NCI-H146 (cell line): ENCODE results near the gene ALPG.
"Not testable (repeated sequence)": the region's sequence is repeated elsewhere in the genome, so short reads cannot be mapped to it uniquely, and the experiment has no call there.

Experiments used
- DNase-seq: peaks from one replicate; lab custom pipeline; 2025; lab: John Stamatoyannopoulos, UW

The ALPG gene

DNA sequence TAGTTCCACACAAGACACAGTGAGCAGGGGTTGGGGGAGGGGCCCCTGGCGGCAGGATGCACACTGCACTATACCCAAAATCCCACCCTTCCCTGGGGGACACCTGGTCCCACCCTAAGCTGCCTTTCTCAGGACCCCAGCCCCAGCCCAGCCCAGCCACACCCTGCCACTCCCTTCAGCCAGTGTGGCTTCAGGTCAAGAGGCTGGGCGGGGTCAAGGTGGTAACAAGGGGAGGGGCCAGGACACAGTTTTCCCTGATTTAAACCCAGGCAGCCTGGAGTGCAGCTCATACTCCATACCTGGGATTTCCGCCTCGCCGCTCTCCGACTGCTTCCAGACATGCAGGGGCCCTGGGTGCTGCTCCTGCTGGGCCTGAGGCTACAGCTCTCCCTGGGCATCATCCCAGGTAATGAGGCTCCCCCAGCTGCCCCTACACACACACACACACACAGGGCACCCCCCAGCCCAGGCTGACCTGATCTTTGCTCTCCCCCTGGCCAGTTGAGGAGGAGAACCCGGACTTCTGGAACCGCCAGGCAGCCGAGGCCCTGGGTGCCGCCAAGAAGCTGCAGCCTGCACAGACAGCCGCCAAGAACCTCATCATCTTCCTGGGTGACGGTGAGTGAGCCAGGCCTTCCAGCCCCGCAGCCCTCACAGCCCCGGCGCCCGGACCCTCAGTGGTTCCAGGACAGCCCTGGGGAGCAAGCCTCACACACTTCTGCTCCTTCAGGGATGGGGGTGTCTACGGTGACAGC lies at the start of gene ALPG:
ALPG (plus strand) TSS at position 289 of the 755 bp plus-strand sequence; CDS start at position 340, 51 bp downstream.
- no peak for DNase-seq

DNA sequence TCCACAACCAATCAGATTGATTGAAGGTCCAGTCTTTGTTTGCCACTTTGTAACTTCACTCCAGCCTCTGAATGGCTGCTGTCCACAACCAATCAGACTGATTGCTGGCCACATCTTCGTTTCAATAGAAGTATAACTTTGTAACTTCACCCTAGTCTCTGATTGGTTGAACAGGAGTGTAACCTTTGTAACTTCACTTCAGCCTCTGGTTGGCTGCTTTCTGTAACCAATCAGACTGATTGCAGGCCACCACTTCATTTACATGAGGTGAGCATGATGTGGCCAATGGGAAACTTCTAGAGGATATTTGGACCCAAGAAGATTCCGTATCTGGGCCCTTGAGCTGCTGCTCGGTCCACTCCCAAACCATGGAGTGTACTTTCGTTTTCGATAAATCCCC lies 45.0 kb upstream of the ALPG start:
- DNase-seq = no peak

DNA sequence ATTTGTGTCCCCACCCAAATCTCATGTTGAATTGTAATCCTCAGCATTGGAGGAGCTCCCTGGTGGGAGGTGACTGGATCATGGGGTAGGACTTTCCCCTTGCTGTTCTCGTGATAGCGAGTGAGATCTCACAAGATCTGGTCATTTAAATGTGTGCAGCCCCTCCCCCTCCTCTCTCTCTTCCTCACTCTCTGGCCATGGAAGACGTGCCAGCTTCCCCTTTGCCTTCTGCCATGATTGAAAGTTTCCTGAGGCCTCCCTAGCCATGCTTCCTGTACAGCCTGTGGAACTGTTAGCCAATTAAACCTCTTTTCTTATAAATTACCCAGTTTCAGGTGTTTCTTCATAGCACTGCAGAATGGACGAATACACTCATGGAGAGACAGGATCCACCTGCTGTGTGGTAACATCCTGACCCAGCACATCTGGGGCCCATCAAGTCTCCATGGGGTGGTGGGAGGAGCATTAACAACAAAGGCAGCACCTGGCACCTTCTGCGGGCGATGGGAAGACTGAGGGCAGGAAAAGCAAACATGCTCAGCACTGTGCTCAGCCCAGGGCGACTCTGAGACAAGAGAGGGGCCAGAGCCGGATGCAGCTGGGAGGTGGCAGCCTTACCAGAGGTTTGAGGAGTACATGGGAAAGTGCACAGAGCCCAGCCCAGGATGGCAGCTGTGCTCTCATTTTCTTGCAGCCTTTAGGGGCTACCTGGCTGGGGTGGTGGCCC lies 44.3 kb upstream of the ALPG start:
- peak; percentile 18 for DNase-seq

DNA sequence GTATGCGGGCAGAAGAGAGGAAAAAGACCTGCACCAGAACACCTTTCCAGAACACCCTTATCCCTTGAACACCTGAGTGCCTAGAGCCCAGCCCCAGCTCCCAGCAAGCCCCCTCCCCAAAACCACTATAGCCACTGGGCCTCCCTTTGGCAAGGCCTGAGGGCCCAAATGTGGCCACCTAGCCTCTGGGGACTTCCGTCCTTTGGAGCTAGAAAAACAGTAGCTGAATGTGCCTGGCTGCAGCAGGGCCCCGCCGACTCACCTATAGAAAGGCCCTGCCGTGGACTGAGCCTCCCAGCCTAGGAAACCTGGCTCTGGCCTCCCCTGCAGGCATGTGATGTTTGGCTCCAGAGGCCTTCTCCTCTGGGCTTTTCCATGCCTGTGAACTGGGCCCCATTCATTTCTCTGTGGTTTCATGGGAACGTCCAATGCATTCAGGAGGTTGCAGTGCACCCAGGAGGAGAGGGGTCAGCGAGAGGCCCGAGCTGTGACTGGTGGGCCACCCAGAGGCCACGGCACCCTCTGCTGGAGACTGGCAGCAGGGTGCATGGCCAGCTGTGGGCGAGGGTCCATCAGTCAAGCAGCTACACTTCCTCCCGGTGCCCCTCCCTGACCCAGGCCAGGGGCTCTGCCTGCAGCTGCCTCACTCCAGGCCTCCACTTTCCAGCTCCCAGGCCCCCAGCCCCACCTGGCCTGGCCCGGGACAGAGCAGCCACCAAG lies 43.4 kb upstream of the ALPG start:
- not testable (repeated sequence) for DNase-seq

DNA sequence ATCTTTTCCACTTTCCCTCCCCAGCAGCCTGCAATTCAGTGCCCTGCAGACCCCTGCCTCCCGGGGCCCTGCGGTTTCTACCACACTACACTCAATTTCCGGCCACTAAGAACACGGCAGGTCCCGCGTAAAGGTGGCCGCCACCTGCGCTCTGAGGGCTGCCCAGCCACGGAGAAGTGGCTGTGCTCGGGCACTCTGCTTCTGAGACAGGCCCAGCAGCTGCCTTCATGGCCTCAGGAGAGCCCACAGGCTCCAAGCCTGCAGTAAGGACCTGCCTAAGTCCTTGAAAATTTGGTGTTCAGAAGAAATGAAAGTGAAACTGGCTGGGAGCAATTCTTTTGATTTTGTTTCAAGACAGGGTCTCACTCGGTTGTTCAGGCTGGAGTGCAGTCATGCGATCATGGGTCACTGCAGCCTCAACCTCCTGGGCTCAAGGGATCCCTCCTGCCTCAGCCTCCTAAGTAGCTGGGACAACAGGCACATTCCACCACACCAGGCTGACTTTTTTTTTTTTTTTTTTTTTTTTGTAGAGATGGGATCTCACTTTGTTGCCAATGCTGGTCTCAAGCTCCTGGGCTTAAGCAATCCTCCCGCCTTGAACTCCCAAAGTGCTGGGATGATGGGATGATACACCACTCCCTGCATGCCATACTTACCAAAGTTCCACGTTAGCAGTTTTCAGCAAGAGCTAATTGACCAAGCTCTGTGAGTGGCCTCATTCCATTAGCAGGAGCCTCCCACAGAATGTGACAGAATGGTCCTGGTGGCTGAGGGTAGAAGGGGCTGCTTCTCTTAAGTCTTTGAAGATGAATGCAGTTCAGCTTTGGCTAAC lies 42.6 kb upstream of the ALPG start:
- no peak for DNase-seq

DNA sequence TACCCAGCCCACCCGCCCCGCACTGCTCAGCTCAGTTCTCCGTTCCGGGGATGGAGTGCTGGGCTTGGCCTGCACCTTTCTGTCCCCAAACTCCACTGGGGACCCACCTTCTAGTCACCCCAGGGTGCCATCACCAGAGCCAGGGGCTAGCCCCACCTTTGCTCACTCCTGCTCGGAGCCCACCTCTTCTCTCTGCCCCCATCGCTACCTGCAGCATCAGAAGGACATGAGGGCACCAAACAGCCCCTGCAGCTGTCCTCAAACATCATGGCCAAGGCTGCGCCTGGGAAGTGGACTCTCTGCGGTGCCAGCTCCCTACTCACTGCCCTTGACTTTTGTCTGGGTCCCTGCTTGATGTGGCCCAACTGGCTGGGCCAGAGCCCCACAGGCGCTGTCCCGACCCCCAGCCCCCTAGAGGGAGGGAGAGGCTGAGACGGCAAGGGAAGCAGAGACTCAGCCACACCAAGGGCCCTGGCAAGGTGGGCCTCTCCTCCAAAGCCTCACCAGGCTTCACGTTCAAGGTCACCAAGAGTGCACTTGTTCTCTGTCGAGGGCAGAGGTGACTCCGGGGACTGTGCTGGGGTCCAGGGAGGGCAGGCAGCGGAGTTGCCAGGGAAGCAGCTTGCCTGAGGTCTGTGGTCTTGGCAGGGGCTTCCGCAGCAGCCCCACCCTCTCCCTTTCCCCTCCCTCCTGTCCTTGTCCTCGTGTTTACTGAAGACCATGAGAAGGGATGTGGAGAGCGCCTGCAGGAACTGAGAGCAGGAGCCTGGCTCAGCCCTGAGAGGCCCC lies 41.6 kb upstream of the ALPG start:
- DNase-seq = not testable (repeated sequence)

DNA sequence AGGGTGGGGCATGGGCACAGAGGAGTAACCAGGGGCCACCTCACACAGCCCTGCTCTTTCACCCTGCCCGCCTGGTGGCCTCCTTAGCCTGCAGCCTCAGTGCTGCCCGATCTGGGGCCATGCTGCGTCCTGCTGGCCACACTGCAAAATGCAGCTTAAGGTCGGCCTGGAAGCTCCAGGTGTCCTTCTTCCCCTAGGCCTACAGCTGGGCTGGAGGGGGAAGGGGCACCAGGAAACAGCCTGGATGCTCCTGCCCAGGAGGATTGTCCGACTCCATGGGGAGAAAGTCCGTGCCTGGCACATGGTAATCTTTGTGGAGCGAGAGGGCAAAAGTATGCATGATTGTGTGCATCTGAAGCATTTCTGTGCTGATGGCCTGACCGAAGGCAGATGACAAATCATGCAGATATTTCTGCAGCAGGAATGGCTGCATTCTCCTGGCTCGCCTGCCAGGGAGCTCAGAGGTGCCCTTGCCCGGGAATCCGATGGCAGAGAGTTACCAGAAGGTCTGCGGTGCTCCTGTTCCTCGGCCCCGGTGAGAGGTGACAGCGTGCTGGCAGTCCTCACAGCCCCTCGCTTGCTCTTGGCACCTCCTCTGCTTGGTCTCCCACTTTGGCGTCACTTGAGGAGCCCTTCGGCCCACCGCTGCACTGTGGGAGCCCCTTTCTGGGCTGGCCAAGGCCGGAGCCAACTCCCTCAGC lies 40.9 kb upstream of the ALPG start:
- peak; percentile 31 for DNase-seq

DNA sequence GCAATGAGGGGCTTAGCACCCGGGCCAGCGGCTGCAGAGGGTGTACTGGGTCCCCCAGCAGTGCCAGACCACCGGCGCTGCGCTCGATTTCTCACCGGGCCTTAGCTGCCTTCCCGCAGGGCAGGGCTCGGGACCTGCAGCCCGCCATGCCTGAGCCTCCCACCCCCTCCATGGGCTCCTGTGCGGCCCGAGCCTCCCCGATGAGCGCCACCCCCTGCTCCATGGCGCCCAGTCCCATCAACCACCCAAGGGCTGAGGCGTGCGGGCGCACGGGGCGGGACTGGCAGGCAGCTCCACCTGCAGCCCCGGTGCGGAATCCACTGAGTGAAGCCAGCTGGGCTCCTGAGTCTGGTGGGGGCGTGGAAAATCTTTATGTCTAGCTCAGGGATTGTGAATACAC lies 40.2 kb upstream of the ALPG start:
- DNase-seq = not testable (repeated sequence)

DNA sequence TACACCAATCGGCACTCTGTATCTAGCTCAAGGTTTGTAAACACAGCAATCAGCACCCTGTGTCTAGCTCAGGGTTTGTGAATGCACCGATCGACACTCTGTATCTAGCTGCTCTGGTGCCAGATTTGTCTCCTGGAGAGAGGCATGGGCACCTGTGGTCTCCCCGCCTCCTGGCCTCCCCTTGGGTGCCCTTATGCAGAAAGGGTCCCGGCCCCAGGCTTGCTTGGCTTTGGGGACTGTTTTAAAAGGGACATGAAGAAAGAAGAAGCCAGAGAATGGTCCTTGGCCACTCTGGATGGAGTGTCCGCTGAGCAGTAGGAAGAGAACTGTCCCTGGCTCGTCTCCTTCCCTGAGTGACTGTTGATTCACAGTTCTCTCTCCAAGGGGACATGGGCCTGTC lies 39.6 kb upstream of the ALPG start:
- DNase-seq = no peak

DNA sequence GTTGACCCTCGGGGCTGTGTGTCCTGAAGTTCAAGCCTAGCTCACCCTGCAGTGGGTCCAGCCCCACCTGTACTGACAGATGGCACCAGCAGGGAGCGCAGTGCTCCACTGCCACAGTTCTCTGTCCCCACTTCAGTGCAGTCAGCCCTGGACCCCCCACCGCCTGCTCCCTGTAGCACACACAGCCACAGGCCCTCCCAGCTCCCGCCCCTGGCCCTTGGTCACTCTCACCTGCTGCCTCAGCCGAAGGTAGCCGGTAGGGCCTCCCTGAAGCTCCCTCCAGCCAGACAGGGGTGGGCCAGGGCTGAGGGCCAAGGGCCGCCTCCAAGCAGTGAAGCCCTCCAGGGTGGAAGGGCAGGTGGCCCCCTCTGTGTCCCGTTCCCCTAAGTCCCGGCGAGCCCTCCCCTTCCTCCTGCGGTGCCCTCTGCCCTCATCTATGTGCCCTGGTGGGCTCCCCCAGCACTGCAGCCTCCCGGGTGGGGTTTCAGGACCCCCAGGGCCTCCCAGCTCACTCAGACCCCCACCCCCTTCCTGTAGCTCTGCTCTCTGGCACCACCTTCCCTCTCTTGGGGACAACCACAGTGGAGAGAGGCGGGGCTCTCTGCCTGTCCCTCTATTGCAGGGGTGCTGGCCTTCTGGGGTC lies 38.9 kb upstream of the ALPG start:
- DNase-seq = no peak

DNA sequence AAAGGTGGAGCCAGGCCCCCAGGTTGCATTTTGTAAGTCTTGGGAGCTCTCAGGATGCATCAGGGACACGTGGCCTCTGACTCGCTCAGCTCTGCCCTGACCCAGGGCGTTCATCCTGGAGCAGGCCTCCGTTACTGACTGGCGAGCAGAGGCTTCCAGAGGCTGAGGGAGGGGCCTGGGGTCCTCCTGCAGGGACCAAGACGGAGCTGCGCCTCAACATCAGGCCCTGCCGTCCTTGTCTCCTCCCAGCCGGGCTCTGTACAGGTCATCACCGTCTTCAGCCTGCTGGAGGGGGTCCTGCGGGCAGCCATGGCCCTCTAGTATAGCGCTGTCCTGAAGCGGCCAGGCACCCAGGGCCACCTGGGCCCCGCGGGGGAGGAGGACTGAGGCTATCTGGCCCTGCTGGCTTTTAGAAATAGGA lies 38.3 kb upstream of the ALPG start:
- no peak for DNase-seq

DNA sequence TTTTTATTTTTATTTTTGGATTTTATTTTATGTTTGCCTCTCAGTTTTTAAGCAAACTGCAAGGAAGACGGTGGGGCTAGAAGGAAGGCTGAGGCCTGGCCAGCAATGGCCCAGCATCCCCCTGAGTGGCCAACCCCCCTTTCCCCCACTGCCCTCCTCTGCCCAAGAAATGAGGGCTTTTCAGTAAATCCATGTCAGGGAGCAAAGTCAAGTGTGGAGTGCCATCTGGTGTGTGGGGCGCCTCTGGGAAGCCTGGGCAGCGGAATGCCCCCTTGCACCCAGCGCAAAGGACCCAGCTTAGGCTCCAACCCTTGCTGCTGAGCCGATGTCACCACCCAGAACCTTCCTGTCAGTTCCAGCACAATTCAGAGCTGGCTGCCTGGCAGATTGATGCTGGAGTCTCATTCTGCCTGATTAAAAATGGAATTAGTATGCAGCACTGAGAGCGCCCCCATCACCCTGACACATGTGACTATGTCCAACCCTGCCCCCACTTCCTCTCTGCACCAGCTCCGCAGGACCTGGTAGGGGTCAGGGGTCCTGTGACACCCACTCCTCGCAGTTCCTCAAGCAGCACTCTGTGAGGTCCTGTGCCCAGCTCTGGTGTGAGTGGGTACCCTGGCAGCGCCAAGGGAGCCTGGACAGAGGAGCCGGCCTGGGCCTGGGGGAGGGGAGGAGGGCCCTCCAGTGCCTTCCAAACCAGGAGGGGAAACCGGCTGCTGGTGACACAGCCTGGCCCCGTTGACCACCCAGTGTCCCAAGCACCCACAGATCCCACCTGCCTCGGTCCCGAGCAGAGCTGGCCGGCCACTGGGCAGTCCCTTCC lies 37.3 kb upstream of the ALPG start:
- DNase-seq = no peak

DNA sequence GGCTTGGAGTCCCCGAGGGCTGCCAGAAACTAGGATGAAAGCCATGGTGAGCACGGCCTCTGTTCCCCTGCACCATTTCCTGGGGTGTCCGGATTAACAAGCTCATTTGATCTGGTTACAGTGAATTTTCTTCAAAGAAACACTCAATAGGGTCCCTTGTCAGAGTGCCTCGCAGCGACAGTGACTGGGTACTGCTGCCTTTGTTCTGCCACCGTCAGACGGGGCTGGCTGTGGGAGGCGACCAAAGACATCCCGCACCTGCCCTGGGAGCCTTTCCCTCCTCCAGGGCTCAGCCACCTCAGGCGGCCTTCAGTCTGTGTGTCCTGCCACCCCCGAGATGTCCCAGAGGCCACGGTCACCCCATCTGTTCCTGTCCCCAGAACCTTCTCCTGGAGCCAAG lies 36.6 kb upstream of the ALPG start:
- not testable (repeated sequence) for DNase-seq

DNA sequence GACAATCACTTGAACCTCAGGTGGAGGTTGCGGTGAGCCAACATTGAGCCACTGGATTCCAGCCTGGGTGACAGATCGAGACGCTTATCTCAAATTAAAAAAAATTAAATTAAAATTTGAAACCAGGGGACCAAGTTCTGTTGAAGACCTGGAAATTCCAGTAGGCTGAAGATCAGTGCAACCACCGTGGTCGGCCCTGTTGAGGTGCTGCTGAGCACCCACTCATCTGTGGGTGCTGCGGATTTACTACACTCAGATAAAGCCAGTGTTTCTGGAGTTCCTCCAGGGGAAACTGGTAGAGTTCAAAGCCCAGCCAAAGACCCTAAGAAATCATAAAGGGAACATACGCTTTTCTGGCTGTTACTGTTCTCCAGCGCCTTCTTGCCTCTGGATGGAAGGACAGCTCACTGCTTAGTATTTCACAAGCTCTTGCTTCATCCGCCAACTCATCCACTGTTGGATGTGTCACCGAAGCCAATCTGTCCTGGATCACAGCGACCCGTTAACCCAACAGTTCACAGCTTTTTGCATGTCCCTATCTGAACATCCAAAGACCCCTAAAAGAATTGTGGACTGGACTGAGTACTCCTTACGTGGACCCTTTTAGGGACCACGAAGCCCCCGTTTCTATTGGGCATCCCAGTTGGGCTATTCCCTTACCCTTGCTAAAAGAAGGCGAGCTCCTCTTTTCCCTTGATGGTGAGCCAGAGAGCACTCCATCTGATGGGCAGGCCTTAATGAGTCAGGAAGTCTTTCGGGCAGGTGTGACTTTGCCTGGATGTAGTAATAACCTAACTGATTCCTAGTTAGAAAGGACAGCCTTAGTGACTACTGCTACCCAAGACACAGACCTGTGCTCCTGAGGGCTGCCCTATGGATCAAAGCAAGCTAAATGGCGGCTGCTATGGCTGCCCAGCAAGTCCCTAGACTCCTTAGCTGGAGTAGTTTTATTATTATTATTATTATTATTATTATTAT lies 34.1 kb upstream of the ALPG start:
- DNase-seq = no peak

DNA sequence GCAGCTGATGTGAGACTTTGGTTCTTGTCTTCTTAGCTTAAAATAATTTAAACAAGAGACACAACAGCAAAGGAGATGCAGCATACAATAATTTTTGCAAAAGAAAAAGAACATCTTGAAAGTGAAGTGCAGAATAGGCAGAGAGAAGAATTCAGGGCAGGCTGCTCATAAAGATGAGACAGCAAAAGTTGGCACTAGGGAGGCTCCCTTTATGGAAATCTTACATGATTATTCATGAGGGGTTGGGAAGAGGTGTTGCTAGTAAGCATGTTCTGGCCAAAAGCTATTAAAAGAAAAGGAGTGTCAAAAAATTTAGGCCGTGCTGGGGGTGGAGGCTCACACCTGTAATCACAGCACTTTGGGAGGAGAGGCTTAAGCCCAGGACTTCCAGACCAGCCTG lies 32.3 kb upstream of the ALPG start:
- no peak for DNase-seq

DNA sequence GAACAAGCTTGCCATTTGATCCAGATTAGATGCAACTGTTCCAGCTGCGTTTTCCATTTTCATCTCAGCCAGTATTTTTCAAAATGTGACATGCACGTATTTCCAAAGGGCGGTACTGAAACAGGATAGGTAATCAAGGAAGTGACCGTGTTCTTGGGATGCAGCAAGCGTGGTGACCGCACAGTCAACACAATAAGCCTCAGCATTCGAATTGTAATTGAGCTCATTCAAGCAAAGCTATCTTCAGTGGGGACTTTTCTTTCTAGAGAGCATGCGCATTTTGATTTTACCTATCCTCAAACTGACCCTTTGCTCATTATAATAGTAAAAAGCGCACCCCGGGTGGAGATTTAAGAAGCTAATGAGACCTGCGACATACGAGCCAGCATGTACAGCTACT lies 31.5 kb upstream of the ALPG start:
- DNase-seq = no peak

DNA sequence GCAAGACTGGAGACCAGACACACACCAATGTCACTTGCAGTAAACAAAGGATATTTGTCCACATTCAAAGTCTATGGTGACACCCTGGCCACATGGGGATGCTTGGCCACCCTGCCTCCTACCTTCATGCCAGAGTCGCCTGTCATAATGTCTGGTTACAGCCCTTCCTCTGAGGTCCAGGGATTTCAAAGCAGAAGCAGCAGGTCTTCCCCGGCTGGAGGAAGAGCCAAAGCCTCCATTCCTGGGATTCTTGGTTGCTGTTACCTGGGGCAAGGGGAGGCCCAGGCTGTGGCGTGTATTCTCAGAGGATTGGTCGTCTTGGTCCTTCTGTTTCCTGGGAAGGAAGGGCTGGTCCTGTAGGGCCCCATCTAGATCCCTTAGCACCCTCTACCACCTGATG lies 30.4 kb upstream of the ALPG start:
- DNase-seq = no peak

DNA sequence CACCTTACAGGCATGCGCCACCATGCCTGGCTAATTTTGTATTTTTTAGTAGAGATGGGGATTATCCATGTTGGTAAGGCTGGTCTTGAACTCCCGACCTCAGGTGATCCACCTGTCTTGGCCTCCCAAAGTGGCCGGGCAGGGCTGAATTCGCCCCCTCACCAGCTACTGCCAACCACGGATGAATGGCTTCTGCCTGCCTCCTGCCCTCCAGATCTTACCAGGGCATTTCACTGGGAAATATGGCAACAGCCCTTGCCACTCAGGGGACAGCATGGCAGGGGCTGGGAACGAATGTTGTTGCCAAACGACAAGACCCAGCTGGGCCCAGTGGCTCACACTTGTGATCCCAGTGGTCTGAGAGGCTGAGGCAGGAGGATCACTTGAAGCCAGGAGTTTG lies 29.9 kb upstream of the ALPG start:
- DNase-seq = no peak
